ENCODE measurements around the gene MYEOV.

DNA sequence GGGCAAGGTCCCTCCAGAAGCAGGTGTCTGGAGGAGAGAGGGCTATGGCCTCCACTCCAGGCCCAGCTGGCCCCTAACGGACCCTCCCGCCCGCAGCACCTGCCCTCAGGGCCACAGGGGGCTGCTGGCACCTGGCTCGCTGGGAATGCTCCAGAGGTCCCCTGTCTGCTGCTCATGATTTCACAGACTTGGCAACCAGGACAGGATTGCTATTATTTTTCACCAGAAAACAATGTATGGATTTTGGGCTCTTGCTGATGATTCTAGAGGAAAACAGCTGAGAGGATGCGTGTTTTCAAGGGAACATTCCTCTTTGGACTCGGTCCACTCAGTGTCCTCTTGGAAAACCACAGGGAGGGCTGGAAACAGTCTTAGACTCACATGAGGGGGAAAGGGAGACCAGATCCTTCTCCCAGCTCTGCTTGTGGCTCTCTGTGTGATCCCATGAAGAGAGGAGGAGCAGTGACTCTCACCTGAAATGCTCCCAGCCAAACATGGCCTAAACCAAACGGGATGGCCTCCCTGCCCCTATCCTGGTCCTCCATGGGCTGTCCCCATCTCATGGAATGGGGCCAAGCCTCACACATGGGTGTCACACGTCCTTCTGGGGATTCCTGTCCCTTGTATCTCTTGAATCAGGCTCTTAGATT is 15.8 kb downstream of the MYEOV start:
- TF ChIP-seq, protein P1, sequence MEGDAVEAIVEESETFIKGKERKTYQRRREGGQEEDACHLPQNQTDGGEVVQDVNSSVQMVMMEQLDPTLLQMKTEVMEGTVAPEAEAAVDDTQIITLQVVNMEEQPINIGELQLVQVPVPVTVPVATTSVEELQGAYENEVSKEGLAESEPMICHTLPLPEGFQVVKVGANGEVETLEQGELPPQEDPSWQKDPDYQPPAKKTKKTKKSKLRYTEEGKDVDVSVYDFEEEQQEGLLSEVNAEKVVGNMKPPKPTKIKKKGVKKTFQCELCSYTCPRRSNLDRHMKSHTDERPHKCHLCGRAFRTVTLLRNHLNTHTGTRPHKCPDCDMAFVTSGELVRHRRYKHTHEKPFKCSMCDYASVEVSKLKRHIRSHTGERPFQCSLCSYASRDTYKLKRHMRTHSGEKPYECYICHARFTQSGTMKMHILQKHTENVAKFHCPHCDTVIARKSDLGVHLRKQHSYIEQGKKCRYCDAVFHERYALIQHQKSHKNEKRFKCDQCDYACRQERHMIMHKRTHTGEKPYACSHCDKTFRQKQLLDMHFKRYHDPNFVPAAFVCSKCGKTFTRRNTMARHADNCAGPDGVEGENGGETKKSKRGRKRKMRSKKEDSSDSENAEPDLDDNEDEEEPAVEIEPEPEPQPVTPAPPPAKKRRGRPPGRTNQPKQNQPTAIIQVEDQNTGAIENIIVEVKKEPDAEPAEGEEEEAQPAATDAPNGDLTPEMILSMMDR (IDR thresholded peaks at IDR 0.05) = no peak
- no peak for TF ChIP-seq POLR2A (IDR thresholded peaks at IDR 0.05)

Measured in uterus (tissue), 2 donors.